Sciatic nerve (tissue), 2 donors: ENCODE data around the gene NUP37. TPM values are rescaled to one million over a fixed set of nuclear protein-coding genes. Genes with fewer than 3 reads are reported as not detected.

Source experiments
- ATAC-seq: fragments of 200-7000 bp; cut with Tn5 transposase; one replicate; pipeline ENCODE4 v1.9.1; 2020; ENCODE audit warnings: mild to moderate bottlenecking, moderate library complexity
- DNase-seq: peaks from one replicate; pipeline ENCODE4 v3.0.0-alpha.2; 2020; ENCODE audit warnings: low spot score
- intact Hi-C: fragments of 100-400 bp; cut with DNase I; formaldehyde crosslinking; loops from one replicate; pipeline ENCODE4 v1.14.2; 2022
- total RNA-seq: library from RNA; stranded (reverse); fragmentation: NEBNext Ultra II Directional; extraction: Animal tissue kit (Norgen Biotek cat#: 25700); gene quantifications from one replicate; pipeline ENCODE4 v1.2.1, GENCODE V29; 2021
- donor health status: DM: no; HTN: no; CAD: no.
- donor health status: DM: no; HTN: no; CAD: no.

NUP37 gene
- total RNA-seq, 1 donor from 2014 or later, result 18.9 TPM

DNA sequence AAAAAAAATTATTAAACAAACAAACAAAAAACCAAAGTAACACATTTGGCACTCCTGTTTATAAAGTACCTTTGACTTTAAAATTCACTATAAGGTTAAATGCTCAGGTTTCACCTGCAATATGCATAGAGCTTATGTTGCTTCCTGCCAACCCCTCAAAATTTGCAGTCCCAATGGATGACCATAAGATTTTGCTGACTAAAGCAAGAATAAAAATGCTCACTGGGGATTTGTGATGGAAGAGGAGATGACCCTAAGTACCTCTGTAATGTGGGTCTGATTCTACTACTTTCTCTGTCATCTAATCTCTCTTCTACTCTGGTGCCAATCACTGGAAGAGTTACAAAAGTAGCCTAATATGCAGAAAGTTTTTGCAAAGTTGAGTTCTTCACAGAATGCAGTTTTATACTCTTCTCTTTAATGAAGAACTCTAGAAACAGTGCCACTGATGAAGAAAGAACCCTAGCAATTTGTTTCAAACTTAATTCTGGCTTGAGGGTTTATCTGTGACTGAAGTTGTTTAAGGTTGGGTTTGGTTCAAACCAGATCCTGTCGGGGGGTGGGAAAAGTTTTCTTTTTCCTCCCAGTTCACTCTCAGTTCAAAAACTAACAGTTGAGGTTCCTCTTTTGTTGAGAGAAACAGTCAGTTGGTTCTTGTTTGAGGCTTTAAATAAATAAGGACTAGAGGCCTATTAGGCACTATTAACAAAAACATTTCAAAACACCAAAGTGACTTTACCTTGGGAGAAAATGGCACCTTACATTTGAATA, 69.1 kb downstream of the NUP37 start:
- no peak for DNase-seq
- ATAC-seq, result no peak
- intact Hi-C loops, result loop anchor here (5.0 kb wide), 1 partner anchor 464 kb away; no protein-coding TSS in a partner anchor

DNA sequence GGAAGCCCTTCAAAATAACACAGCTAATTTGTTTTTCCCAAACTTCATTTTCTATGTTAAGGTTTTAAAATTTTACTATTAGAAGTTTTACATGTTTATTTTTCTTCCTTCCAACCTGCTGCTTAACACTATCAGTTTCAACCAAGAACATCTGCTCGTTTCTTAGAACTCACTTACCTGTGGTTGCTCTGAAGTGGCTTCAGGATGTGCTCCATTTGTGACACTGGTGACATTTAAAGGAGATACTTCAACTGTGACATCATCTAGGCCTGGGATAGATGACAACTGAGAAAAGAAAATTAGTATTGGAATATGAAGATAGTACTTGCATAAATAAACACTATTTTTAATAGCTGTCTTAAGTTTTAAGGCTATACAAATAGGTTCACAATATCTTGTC, 76.0 kb downstream of the NUP37 start:
- no peak for DNase-seq
- intact Hi-C loops, result no loop called here
- ATAC-seq, result no peak

DNA sequence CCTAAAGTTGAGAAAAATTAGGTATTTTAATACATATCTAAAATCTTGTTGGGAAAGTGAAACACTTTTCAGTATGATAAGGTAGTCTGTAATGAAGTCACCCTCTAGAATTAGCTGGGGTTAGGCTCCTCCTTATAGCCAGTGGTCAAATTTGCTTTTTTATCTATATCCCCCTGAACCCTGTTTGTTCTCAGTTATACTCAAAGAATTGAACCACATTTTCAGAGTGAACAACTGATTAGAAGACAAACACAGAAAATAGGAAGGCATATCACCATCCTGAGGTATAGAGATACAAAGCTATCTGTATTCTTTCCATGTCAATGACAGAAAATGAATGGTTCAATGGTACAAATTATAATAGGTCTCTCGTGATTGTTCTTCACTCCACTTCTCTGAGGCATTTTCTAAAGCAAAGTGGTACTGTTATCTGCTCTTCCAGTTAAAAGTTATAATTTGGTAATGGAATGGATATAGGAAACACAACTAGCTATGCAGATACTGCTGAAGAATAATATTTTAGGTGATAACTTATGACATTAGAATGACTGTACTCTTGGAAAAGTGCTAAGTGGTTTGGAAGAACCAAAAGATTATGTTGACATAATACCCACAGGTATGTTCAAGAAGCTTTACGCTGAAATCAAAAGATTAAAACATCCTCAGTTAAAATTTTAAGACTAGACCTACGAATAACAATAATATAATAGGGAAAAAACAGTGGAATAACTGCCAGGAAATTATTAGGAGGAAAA, 85.7 kb downstream of the NUP37 start:
- intact Hi-C loops, result no loop called here
- ATAC-seq (no peak), DNase-seq (no peak)

DNA sequence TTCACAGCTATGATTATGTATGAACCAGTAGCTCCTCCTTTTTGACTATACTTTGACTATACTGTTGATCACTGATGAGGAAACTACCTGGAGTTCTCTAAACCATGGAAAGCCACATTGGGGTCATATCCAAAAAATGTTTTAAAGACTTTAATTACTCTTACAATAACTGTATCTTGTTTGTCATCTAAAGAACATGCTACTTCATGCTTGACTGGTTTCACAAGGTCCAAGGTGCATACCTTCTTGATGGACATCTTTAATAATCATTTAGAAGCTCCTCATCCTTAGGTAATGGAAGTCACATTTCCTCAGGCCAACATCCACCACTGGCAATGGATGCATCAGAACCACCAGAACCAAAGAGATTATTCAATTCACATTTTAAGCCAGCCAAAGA, 88.1 kb downstream of the NUP37 start:
- intact Hi-C loops, result no loop called here
- DNase-seq, result no peak
- ATAC-seq, result peak; percentile 10

DNA sequence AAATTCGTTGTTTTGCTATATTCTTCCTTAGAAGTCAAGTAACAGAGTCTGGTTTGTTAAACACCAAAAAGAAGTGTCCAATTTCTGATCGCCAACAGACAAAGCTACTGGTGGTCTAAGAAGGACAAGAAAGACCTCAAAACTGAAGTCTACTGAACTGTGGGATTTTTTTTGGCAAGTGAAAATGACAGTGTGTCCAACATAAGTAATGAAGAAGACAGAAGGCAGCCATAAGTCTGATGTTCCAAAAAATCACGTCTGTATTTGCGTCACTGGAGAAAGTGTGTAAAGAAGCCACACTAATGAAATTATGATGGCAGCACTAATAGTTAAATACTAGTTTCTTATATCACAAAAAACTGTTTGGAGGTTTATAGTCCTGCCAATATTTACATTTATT, 90.8 kb downstream of the NUP37 start:
- ATAC-seq, result peak; percentile 53
- intact Hi-C loops, result no loop called here
- DNase-seq, result no peak

DNA sequence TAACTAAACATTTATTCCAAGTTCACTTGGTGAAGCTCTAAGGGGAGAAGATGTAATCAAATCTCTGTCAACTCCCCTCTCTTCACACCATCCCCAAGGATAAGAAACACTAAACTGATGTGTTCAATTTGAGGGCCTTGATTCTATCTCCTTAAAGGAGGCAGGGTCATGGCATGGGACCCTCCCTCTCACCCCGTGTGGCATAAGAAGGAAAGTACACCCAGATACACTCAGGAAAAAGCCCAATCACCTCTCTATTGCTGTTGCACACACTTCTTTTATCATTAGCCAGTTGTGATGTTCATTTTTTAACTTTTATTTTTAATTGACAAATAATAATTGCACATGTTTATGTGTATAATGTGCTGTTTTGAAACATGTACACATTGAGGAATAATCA, 93.2 kb downstream of the NUP37 start:
- DNase-seq, result no peak
- ATAC-seq, result no peak
- intact Hi-C loops, result no loop called here

DNA sequence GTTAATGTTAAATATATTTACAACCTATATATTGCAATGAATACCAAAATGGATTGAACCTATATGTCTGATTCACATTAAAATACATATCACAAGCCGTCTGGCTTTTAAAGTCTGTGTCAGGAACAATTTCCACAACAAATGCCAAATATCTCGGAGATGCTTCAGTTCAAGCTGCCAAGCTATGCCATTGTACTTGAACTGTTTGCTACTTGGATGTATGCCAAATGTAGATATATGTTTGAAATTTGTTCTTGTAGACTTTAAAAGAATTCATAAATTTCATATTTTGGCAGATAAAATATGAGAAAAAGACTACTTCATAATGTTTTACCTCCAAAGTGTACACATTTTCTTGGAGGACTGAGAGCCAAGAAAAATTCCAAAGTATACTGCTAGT, 95.1 kb downstream of the NUP37 start:
- intact Hi-C loops, result no loop called here
- DNase-seq (no peak), ATAC-seq (no peak)

DNA sequence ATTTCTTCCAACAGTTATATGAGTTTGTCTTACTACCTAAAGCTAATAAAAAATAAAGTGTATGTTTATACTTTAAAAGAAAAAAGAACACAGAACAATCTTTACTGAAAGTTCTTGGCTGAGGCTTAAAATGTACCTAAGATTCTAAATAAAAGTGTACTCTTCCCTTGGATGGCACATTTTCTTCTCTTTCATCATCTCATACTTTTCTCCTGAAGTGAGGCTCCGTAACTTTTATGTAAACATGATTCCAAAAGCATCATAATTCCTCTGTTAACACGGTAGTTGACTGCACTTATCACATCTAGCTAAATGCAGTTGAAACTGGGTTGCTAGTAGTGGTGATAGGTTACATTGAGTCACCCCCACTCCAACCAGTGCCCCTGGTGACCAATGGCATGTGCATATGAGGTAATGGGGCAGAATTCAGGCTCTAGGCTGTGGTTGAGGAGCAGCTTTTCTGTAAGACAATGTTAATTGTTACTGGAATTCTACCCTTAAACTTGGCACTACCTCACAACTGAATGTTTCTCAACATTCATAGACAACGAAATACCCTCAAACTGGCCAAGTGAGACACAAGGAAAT, 96.5 kb downstream of the NUP37 start:
- no peak for ATAC-seq
- no peak for DNase-seq
- intact Hi-C loops, result no loop called here

Other genes starting within 250 kb of the NUP37 start
- 21.6 TPM for gene DRAM1, start 242.5 kb downstream of the NUP37 start, total RNA-seq
- 55.6 TPM for gene WASHC3, start 58.1 kb downstream of the NUP37 start, total RNA-seq
- gene PARPBP, start 69 bp upstream of the NUP37 start, total RNA-seq, result 1.6 TPM
- not detected for gene PMCH, start 77.7 kb upstream of the NUP37 start, total RNA-seq